H1 (cell line): Measurements from ENCODE around the gene ASF1A. TPM values are rescaled to one million over a fixed set of nuclear protein-coding genes. Genes with fewer than 3 reads are reported as not detected.

Experiments used
- CTCF ChIA-PET: fragments of 300-600 bp; sonication (Branson Sonifier 250); formaldehyde crosslinking; loops from one replicate; lab custom pipeline; 2021; ENCODE audit not compliant: partially characterized antibody; lab: Charles Lee
- POLR2A ChIA-PET: fragments of 300-600 bp; sonication (Branson Sonifier 250); formaldehyde crosslinking; loops from one replicate; lab custom pipeline; 2021; ENCODE audit warnings: inconsistent platforms; ENCODE audit not compliant: partially characterized antibody; lab: Charles Lee
- DNase-seq, 2 experiments: peaks; one replicate each; pipeline versions ENCODE4 v3.0.0 to v3.0.0-alpha.2; 2010 to 2022; ENCODE audit warnings: low spot score in 2 of 2, low read depth in 1 of 2, mixed read lengths in 1 of 2
- FAIRE-seq: peaks from 2 replicates; lab custom pipeline; 2011; peaks lifted over from hg19 to GRCh38; lab: Jason Lieb, UNC
- H2AFZ ChIP-seq: 2 replicates; pipeline ENCODE4 v1.8.1; 2012; ENCODE audit warnings: low read length, inconsistent platforms
- H2AK5ac ChIP-seq: 2 replicates; pipeline ENCODE4 v1.6.1; 2013; ENCODE audit warnings: low read depth, low read length
- H2BK120ac ChIP-seq: replicated peaks from 2 replicates; pipeline ENCODE3; 2013; ENCODE audit warnings: low read depth, low read length, inconsistent platforms
- H2BK12ac ChIP-seq: 2 replicates; pipeline ENCODE4 v1.6.1; 2013; ENCODE audit warnings: low read depth, low read length
- H2BK15ac ChIP-seq: 2 replicates; pipeline ENCODE4 v1.6.1; 2013; ENCODE audit warnings: low read length
- H2BK20ac ChIP-seq: 2 replicates; pipeline ENCODE4 v1.6.1; 2013; ENCODE audit warnings: low read length
- H2BK5ac ChIP-seq: 2 replicates; pipeline ENCODE4 v1.6.1; 2013; ENCODE audit warnings: low read depth, low read length
- H3K14ac ChIP-seq: 2 replicates; pipeline ENCODE4 v1.6.1; 2013; ENCODE audit warnings: inconsistent platforms; ENCODE audit not compliant: insufficient read length
- H3K18ac ChIP-seq: 2 replicates; pipeline ENCODE4 v1.6.1; 2013; ENCODE audit warnings: low read length; ENCODE audit errors: extremely low read depth
- H3K23ac ChIP-seq: 2 replicates; pipeline ENCODE4 v1.6.1; 2013; ENCODE audit warnings: inconsistent platforms; ENCODE audit not compliant: insufficient read length
- H3K23me2 ChIP-seq: 2 replicates; pipeline ENCODE4 v1.6.1; 2013; ENCODE audit warnings: low read depth, low read length
- H3K27ac ChIP-seq: 2 replicates; pipeline ENCODE4 v1.6.1; 2011; ENCODE audit warnings: low read depth, low read length, inconsistent platforms
- H3K27me3 ChIP-seq, 4 experiments: replicated peaks in 1 of 4; 1 replicate in 1 of 4; 2 replicates in 3 of 4; pipeline versions ENCODE4 v1.6.1 to v1.8.1; 2011 to 2013; ENCODE audit warnings: low read length in 3 of 4, mild to moderate bottlenecking in 3 of 4, inconsistent platforms in 2 of 4, mixed read lengths in 2 of 4, moderate library complexity in 1 of 4; ENCODE audit not compliant: control insufficient read depth in 3 of 4, insufficient read depth in 3 of 4; ENCODE audit errors: extremely low read depth in 1 of 4
- H3K36me3 ChIP-seq, 4 experiments: 2 replicates each; pipeline versions ENCODE4 v1.6.1 to v1.8.1; 2011 to 2013; ENCODE audit warnings: mild to moderate bottlenecking in 4 of 4, low read length in 3 of 4, moderate library complexity in 2 of 4, control low read depth in 1 of 4, inconsistent platforms in 1 of 4; ENCODE audit not compliant: insufficient read depth in 4 of 4, control insufficient read depth in 2 of 4
- H3K4ac ChIP-seq: replicated peaks from 2 replicates; pipeline ENCODE3; 2013; ENCODE audit warnings: low read length, low read depth, mixed read lengths, inconsistent platforms; ENCODE audit not compliant: insufficient read length
- H3K4me1 ChIP-seq, 4 experiments: replicated peaks in 1 of 4; 1 replicate in 1 of 4; 2 replicates in 3 of 4; pipeline versions ENCODE4 v1.6.1 to v1.8.1; 2011 to 2013; ENCODE audit warnings: low read length in 3 of 4, inconsistent platforms in 2 of 4, mixed read lengths in 1 of 4; ENCODE audit not compliant: insufficient read depth in 4 of 4, control insufficient read depth in 3 of 4
- H3K4me2 ChIP-seq, 2 experiments: 2 replicates each; pipeline versions ENCODE4 v1.6.1 to v1.8.1; 2011 to 2013; ENCODE audit warnings: low read depth in 2 of 2, low read length in 2 of 2, control low read depth in 1 of 2, inconsistent platforms in 1 of 2, mild to moderate bottlenecking in 1 of 2; ENCODE audit not compliant: insufficient read depth in 1 of 2
- H3K4me3 ChIP-seq, 4 experiments: fragments of 200-600, 300-600 bp in 1 of 4; sonication (generic), shearing (Covaris generic), sonication (Bioruptor Twin) in 1 of 4; 2 replicates each; pipeline versions ENCODE4 v1.5.1 to v1.8.1; 2011 to 2016; ENCODE audit warnings: low read length in 4 of 4, low read depth in 3 of 4, control low read depth in 2 of 4, inconsistent platforms in 2 of 4, mild to moderate bottlenecking in 2 of 4, mixed read lengths in 1 of 4, moderate library complexity in 1 of 4; ENCODE audit not compliant: insufficient read depth in 2 of 4; ENCODE audit errors: extremely low read depth in 1 of 4
- H3K56ac ChIP-seq: replicated peaks from 2 replicates; pipeline ENCODE3; 2013; ENCODE audit warnings: low read depth, mild to moderate bottlenecking, mixed read lengths, low read length, inconsistent platforms; ENCODE audit not compliant: insufficient read length
- H3K79me1 ChIP-seq: 2 replicates; pipeline ENCODE4 v1.6.1; 2013; ENCODE audit warnings: low read depth, low read length, control low read depth
- H3K79me2 ChIP-seq, 2 experiments: 2 replicates each; pipeline versions ENCODE4 v1.6.1 to v1.8.1; 2012 to 2013; ENCODE audit warnings: low read length in 2 of 2, mild to moderate bottlenecking in 2 of 2, inconsistent platforms in 1 of 2; ENCODE audit not compliant: insufficient read depth in 2 of 2, control insufficient read depth in 1 of 2
- H3K9ac ChIP-seq, 4 experiments: replicated peaks in 1 of 4; 1 replicate in 1 of 4; 2 replicates in 3 of 4; pipeline versions ENCODE4 v1.6.1 to v1.8.1; 2011 to 2013; ENCODE audit warnings: low read depth in 3 of 4, low read length in 3 of 4, control low read depth in 2 of 4, mild to moderate bottlenecking in 2 of 4, moderate library complexity in 2 of 4, inconsistent platforms in 1 of 4; ENCODE audit errors: extremely low read depth in 1 of 4
- H3K9me3 ChIP-seq, 2 experiments: 2 replicates each; pipeline versions ENCODE4 v1.6.1 to v1.8.1; 2012 to 2013; ENCODE audit warnings: mild to moderate bottlenecking in 2 of 2, moderate library complexity in 2 of 2, control low read depth in 1 of 2, inconsistent platforms in 1 of 2, low read depth in 1 of 2, low read length in 1 of 2, mixed read lengths in 1 of 2; ENCODE audit not compliant: insufficient read depth in 2 of 2
- H4K20me1 ChIP-seq, 2 experiments: replicated peaks in 1 of 2; 2 replicates each; pipeline versions ENCODE3 to v1.8.1; 2011 to 2013; ENCODE audit warnings: inconsistent platforms in 2 of 2, low read length in 2 of 2, mild to moderate bottlenecking in 1 of 2; ENCODE audit not compliant: insufficient read depth in 2 of 2, control insufficient read depth in 1 of 2
- H4K5ac ChIP-seq: 2 replicates; pipeline ENCODE4 v1.6.1; 2013; ENCODE audit warnings: low read length, low read depth, mixed read lengths, inconsistent platforms; ENCODE audit not compliant: insufficient read length
- H4K8ac ChIP-seq: 2 replicates; pipeline ENCODE4 v1.8.0; 2013; ENCODE audit warnings: mild to moderate bottlenecking, moderate library complexity, low read length, inconsistent platforms; ENCODE audit not compliant: insufficient read depth; ENCODE audit errors: extremely low read depth
- H4K91ac ChIP-seq: replicated peaks from 2 replicates; pipeline ENCODE3; 2013; ENCODE audit warnings: low read length, mixed read lengths, inconsistent platforms; ENCODE audit not compliant: insufficient read length
- BACH1 ChIP-seq: IDR thresholded peaks from 2 replicates; pipeline ENCODE4 v1.6.1; 2012; ENCODE audit warnings: low read length, improper control_type of control experiment
- CHD1 ChIP-seq: IDR thresholded peaks from 2 replicates; pipeline ENCODE4 v1.6.1; 2012; ENCODE audit warnings: low read depth, low read length, improper control_type of control experiment
- CTCF ChIP-seq, 3 experiments: IDR thresholded peaks; 1 replicate in 2 of 3; 2 replicates in 1 of 3; pipeline versions ENCODE4 v1.5.1 to v1.6.1; 2011; ENCODE audit warnings: low read length in 3 of 3, mild to moderate bottlenecking in 3 of 3, inconsistent platforms in 2 of 3, low read depth in 1 of 3, moderate library complexity in 1 of 3; ENCODE audit not compliant: insufficient read depth in 1 of 3; ENCODE audit errors: control extremely low read depth in 1 of 3
- EGR1 ChIP-seq: IDR thresholded peaks from 2 replicates; pipeline ENCODE4 v1.6.1; 2011; ENCODE audit warnings: low read depth, low read length, borderline replicate concordance
- GTF2F1 ChIP-seq: IDR thresholded peaks from 2 replicates; pipeline ENCODE4 v1.6.1; 2012; ENCODE audit warnings: low read depth, low read length, improper control_type of control experiment, borderline replicate concordance
- JUND ChIP-seq: IDR thresholded peaks from 2 replicates; pipeline ENCODE4 v1.6.1; 2011; ENCODE audit warnings: mild to moderate bottlenecking, improper control_type of control experiment, low read length
- MAFK ChIP-seq: IDR thresholded peaks from 2 replicates; pipeline ENCODE4 v1.6.1; 2012; ENCODE audit warnings: low read depth, mild to moderate bottlenecking, improper control_type of control experiment, low read length
- POLR2AphosphoS5 ChIP-seq: IDR thresholded peaks from 2 replicates; pipeline ENCODE4 v1.6.1; 2011; ENCODE audit warnings: low read depth, low read length
- POU5F1 ChIP-seq: IDR thresholded peaks from 2 replicates; pipeline ENCODE4 v1.6.1; 2011; ENCODE audit warnings: low read depth, mild to moderate bottlenecking, low read length, moderate library complexity
- WGBS, 2 experiments: shearing (Covaris generic) in 1 of 2; methylation state at CpG; one replicate each; pipeline versions ENCODE4 v1.1.6 to v1.1.7; 2013 to 2015; ENCODE audit warnings: low lambda C conversion rate in 2 of 2, mixed read lengths in 2 of 2, inconsistent platforms in 1 of 2, low coverage in 1 of 2, missing lambda C conversion rate in 1 of 2; ENCODE audit not compliant: insufficient replicate concordance in 2 of 2, insufficient coverage in 1 of 2, insufficient read length in 1 of 2; ENCODE audit errors: extremely low coverage in 1 of 2, missing lambda C conversion rate in 1 of 2; 5-methylcytosine and 5-hydroxymethylcytosine counted together
- polyA plus RNA-seq, 7 experiments: library from polyadenylated mRNA; depleted of rRNA in 3 of 7; stranded (reverse) in 5 of 7; unstranded in 2 of 7; fragments of >200 nt in 5 of 7; fragments of 200-250 nt in 2 of 7; gene quantifications; 1 replicate in 5 of 7; 2 replicates in 1 of 7; 4 replicates in 1 of 7; pipeline versions ENCODE4 v1.2.1 to v1.2.3, GENCODE V29; 2011 to 2013; ENCODE audit warnings: missing spikeins in 2 of 7, mixed read lengths in 2 of 7
- total RNA-seq: library from RNA; stranded (reverse); fragmentation: NEBNext Ultra II Directional; extraction: Animal tissue kit (Norgen Biotek cat#: 25700); gene quantifications from 2 replicates; pipeline ENCODE4 v1.2.1, GENCODE V29; 2021

The ASF1A gene
- total and polyA plus RNA-seq, 2 of the 8 experiments (the other 6 are each of a cell fraction or from before 2014, with no cell fraction given): 11.4 to 50.2 TPM

- Histone ChIP-seq H2BK15ac (no peak overlapping the region), H3K4me2 (peak overlapping the region; percentile 64 to 68), H3K79me2 (peaks cover 9 to 79% of the 10 kb centered on the region in 2 experiments), H4K20me1 (peaks cover 0 to 9% of the 10 kb centered on the region in 2 experiments), H2AK5ac (peak overlapping the region; percentile 45; the same call in 1 of the 2 replicates), H3K27me3 (no peaks in the 10 kb centered on the region), H2BK120ac (no peak overlapping the region), H3K4me3 (peak overlapping the region; percentile 27 to 92 (median 90); a peak in 7 of 8 replicates), H3K4ac (no peak overlapping the region), H3K9me3 (no peaks in the 10 kb centered on the region), H2BK12ac (peak overlapping the region; percentile 71), H3K9ac (peak overlapping the region in 3 of 4 experiments; percentile 31 to 49 (median 36); a peak in 3 of 7 replicates), H2BK5ac (peak overlapping the region; percentile 67; the same call in 1 of the 2 replicates), H3K4me1 (peaks cover 2 to 19% (median 6%) of the 10 kb centered on the region in 4 experiments; a peak in 6 of 7 replicates), H3K27ac (peak overlapping the region; percentile 56), H3K18ac (no peak overlapping the region), H2AFZ (no peak overlapping the region), H3K23ac (no peak overlapping the region), H2BK20ac (no peak overlapping the region), H3K56ac (no peak overlapping the region), H4K5ac (no peak overlapping the region), H4K8ac (no peak overlapping the region), H3K14ac (no peak overlapping the region), H4K91ac (no peak overlapping the region), H3K36me3 (peaks cover 0 to 22% (median 2%) of the 10 kb centered on the region in 4 experiments; a peak in 4 of 8 replicates), H3K79me1 (peaks cover 6% of the 10 kb centered on the region; the same call in 1 of the 2 replicates), H3K23me2 (0 out of 2 replicates have a peak, but pooled peaks cover 3% of the 10 kb centered on the region)
- POLR2A ChIA-PET: interaction anchor here (0.6 to 3.1 kb wide), 7 partner anchors 8 to 165 kb away, joined by 3 to 15 read pairs (median 3); partner anchors contain the start of gene MCM9
- DNase-seq: no peak
- FAIRE-seq: no peak
- TF ChIP-seq POU5F1: no peak
- TF ChIP-seq EGR1: no peak
- TF ChIP-seq CHD1: peak; percentile 19; the same call in 1 of the 2 replicates
- TF ChIP-seq JUND: peak; percentile 60; the same call in 1 of the 2 replicates
- no peak for TF ChIP-seq GTF2F1
- TF ChIP-seq MAFK: peak; percentile 95
- peak; percentile 54; the same call in 1 of the 2 replicates for TF ChIP-seq POLR2AphosphoS5
- peak in 1 of 3 experiments; percentile 27; a peak in 2 of 4 replicates for TF ChIP-seq CTCF (IDR thresholded peaks at IDR 0.05; ENCODE audit: control extremely low read depth in 1 of 3, insufficient read depth in 1 of 3, low read depth in 1 of 3, low read length in 3 of 3)
- peak; percentile 98 for TF ChIP-seq BACH1
- CTCF ChIA-PET: interaction anchor here (0.6 to 2.8 kb wide), 15 partner anchors 7 to 281 kb away, joined by 3 to 10 read pairs (median 4); no protein-coding TSS in a partner anchor
- WGBS, 2 experiments: 57% methylated on average over 5 of the region's 5 CpGs; no CpG with 5 or more reads in 1 of the 2 experiments
Measured at GRCh38 chr6:118896339-118897136, 2.6 kb downstream of the ASF1A start.
